Mucosa of descending colon (tissue), 3 donors: ENCODE results near the gene GARIN3. TPM values are rescaled to one million over a fixed set of nuclear protein-coding genes. Genes with fewer than 3 reads are reported as not detected.

ENCODE experiments used
- ATAC-seq: fragments of 200-7000 bp; cut with Tn5 transposase; one replicate; pipeline ENCODE4 v1.9.1; 2020; ENCODE audit warnings: mild to moderate bottlenecking, moderate library complexity
- DNase-seq, 3 donors: peaks; one replicate each; pipeline ENCODE4 v3.0.0-alpha.2; 2020
- H3K36me3 ChIP-seq: fragments of 200-600 bp; one replicate; pipeline ENCODE4 v1.8.0; 2021; ENCODE audit warnings: low read depth, mild to moderate bottlenecking
- H3K4me1 ChIP-seq: fragments of 200-600 bp; one replicate; pipeline ENCODE4 v1.8.0; 2021; ENCODE audit warnings: low read depth, mild to moderate bottlenecking
- H3K4me3 ChIP-seq: fragments of 200-600 bp; one replicate; pipeline ENCODE4 v1.8.0; 2021; ENCODE audit warnings: mild to moderate bottlenecking
- H3K9me3 ChIP-seq: fragments of 200-600 bp; one replicate; pipeline ENCODE4 v1.8.0; 2021; ENCODE audit warnings: mild to moderate bottlenecking
- CTCF ChIP-seq: fragments of 200-600 bp; IDR thresholded peaks from one replicate; pipeline ENCODE4 v1.8.0; 2022; ENCODE audit warnings: antibody characterized with exemption, mild to moderate bottlenecking
- intact Hi-C, 2 donors: fragments of 100-400 bp; cut with DNase I in 1 of 2; cut with micrococcal nuclease in 1 of 2; formaldehyde crosslinking; loops; one replicate each; pipeline versions ENCODE4 v1.11.0 to v1.11.1; 2022; cut with DNase I, micrococcal nuclease
- total RNA-seq, 3 donors: library from RNA; stranded (reverse); fragmentation: NEBNext Ultra II Directional in 2 of 3; extraction: Animal tissue kit (Norgen Biotek cat#: 25700) in 2 of 3; gene quantifications; one replicate each; pipeline versions ENCODE4 v1.2.1 to v1.2.4, GENCODE V29; 2021 to 2023
- donor health status: DM: no; HTN: no; CAD: no; lungs with moderate emphysema.
- donor health status: DM: no; HTN: no; CAD: no.
- donor health status: DM: no; HTN: yes; CAD: no.

Gene GARIN3
- total RNA-seq, 3 donors from 2014 or later = not detected

GRCh38 chr5:157150995-157151394 is 15.1 kb downstream of the GARIN3 start:
- TF ChIP-seq CTCF = no peak
- intact Hi-C loops = no loop called here
- H3K4me3 ChIP-seq = no peak overlapping the region

GRCh38 chr5:157148734-157149615 is 17.1 kb downstream of the GARIN3 start:
- peak in 2 of 3 donors; percentile 36 to 93 for DNase-seq
- Histone ChIP-seq H3K36me3 (no peaks in the 10 kb centered on the region), H3K9me3 (no peaks in the 10 kb centered on the region), H3K4me1 (no peaks in the 10 kb centered on the region), H3K4me3 (no peak overlapping the region)
- peak; percentile 87 for ATAC-seq
- TF ChIP-seq CTCF = peak; percentile 73
- intact Hi-C loops = loop anchor here in 1 of 2 donors (10.0 kb wide), 1 partner anchor 596 kb away; the partner anchor contains the start of gene LSM11

More at GRCh38 chr5:157150995-157151394, 15.1 kb downstream of the GARIN3 start:
- Histone ChIP-seq H3K4me1 (no peaks in the 10 kb centered on the region), H3K9me3 (no peaks in the 10 kb centered on the region), H3K36me3 (no peaks in the 10 kb centered on the region)
- no peak for ATAC-seq
- DNase-seq = no peak

- peak overlapping the region; percentile 78 for H3K4me3 ChIP-seq
- ATAC-seq (peak; percentile 66), DNase-seq (peak; percentile 64 to 70 (median 65))
- intact Hi-C loops = loop anchor here in 1 of 2 donors (10.0 kb wide), 1 partner anchor 601 kb away; the partner anchor contains the start of gene LSM11
- H3K4me1 ChIP-seq = peaks cover 10% of the 10 kb centered on the region
- TF ChIP-seq CTCF = no peak
- H3K36me3 ChIP-seq = peaks cover 6% of the 10 kb centered on the region
- no peaks in the 10 kb centered on the region for H3K9me3 ChIP-seq
These were observed 22.7 kb downstream of the GARIN3 start for GRCh38 chr5:157143127-157143971.

- ATAC-seq = peak; percentile 99
- H3K36me3 ChIP-seq = peaks cover 6% of the 10 kb centered on the region
- TF ChIP-seq CTCF = no peak
- DNase-seq = peak; percentile 88 to 94 (median 94)
- intact Hi-C loops = loop anchor here in 1 of 2 donors (10.0 kb wide), 1 partner anchor 602 kb away; the partner anchor contains the start of gene LSM11
- peak within 1 kb of the TSS; percentile 78 for H3K4me3 ChIP-seq
- H3K9me3 ChIP-seq = no peaks in the 10 kb centered on the region
- H3K4me1 ChIP-seq = peaks cover 10% of the 10 kb centered on the region
These were observed 23.5 kb downstream of the GARIN3 start, which contains the start of gene MED7 for GRCh38 chr5:157142317-157143126. Gene MED7 (minus strand): TSS chr5:157142865. CDS start chr5:157139431, 3,434 bp downstream.

- H3K9me3 ChIP-seq = no peaks in the 10 kb centered on the region
These were observed 28.4 kb downstream of the GARIN3 start for GRCh38 chr5:157137691-157138090.

More at GRCh38 chr5:157137691-157138090, 28.4 kb downstream of the GARIN3 start:
- intact Hi-C loops = no loop called here
- DNase-seq (no peak), ATAC-seq (no peak)
- Histone ChIP-seq H3K4me1 (peaks cover 10% of the 10 kb centered on the region), H3K36me3 (no peaks in the 10 kb centered on the region), H3K4me3 (no peak overlapping the region)
- no peak for TF ChIP-seq CTCF
